ENCODE results near the gene SASH3.

The SASH3 gene

GRCh38 chrX:129755779-129756650, 23.7 kb upstream of the SASH3 start:
- H3K4me3 ChIP-seq (ENCODE audit: low read depth, low read length), result no peak overlapping the region
- peak; percentile 64 for DNase-seq (ENCODE audit: low read depth)
- TF ChIP-seq, protein P1, sequence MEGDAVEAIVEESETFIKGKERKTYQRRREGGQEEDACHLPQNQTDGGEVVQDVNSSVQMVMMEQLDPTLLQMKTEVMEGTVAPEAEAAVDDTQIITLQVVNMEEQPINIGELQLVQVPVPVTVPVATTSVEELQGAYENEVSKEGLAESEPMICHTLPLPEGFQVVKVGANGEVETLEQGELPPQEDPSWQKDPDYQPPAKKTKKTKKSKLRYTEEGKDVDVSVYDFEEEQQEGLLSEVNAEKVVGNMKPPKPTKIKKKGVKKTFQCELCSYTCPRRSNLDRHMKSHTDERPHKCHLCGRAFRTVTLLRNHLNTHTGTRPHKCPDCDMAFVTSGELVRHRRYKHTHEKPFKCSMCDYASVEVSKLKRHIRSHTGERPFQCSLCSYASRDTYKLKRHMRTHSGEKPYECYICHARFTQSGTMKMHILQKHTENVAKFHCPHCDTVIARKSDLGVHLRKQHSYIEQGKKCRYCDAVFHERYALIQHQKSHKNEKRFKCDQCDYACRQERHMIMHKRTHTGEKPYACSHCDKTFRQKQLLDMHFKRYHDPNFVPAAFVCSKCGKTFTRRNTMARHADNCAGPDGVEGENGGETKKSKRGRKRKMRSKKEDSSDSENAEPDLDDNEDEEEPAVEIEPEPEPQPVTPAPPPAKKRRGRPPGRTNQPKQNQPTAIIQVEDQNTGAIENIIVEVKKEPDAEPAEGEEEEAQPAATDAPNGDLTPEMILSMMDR (IDR thresholded peaks at IDR 0.05; ENCODE audit: low read depth, low read length), result peak; percentile 38
- TF ChIP-seq, protein P2, sequence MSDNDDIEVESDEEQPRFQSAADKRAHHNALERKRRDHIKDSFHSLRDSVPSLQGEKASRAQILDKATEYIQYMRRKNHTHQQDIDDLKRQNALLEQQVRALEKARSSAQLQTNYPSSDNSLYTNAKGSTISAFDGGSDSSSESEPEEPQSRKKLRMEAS (IDR thresholded peaks at IDR 0.05; ENCODE audit: low read depth, low read length), result no peak

- no peak overlapping the region for H3K4me3 ChIP-seq (ENCODE audit: low read depth, low read length)
- peak; percentile 51 for DNase-seq (ENCODE audit: low read depth)
- TF ChIP-seq POLR2A (IDR thresholded peaks at IDR 0.05; ENCODE audit: extremely low read depth, insufficient read length) (no peak), MYC (IDR thresholded peaks at IDR 0.05; ENCODE audit: low read depth, low read length) (no peak)
- TF ChIP-seq, protein P2 (IDR thresholded peaks at IDR 0.05; ENCODE audit: low read depth, low read length), result no peak
- TF ChIP-seq, protein P1 (IDR thresholded peaks at IDR 0.05; ENCODE audit: low read depth, low read length), result no peak
Observed at GRCh38 chrX:129759576-129760061, 20.1 kb upstream of the SASH3 start.

- H3K4me3 ChIP-seq (ENCODE audit: low read depth, low read length), result no peak overlapping the region
- DNase-seq (ENCODE audit: low read depth), result no peak
- TF ChIP-seq, protein P1 (IDR thresholded peaks at IDR 0.05; ENCODE audit: low read depth, low read length), result no peak
- TF ChIP-seq, protein P2 (IDR thresholded peaks at IDR 0.05; ENCODE audit: low read depth, low read length), result no peak
- TF ChIP-seq MYC (IDR thresholded peaks at IDR 0.05; ENCODE audit: low read depth, low read length) (no peak), POLR2A (IDR thresholded peaks at IDR 0.05; ENCODE audit: extremely low read depth, insufficient read length) (no peak)
Observed at GRCh38 chrX:129760155-129760554, 19.6 kb upstream of the SASH3 start.

DNA sequence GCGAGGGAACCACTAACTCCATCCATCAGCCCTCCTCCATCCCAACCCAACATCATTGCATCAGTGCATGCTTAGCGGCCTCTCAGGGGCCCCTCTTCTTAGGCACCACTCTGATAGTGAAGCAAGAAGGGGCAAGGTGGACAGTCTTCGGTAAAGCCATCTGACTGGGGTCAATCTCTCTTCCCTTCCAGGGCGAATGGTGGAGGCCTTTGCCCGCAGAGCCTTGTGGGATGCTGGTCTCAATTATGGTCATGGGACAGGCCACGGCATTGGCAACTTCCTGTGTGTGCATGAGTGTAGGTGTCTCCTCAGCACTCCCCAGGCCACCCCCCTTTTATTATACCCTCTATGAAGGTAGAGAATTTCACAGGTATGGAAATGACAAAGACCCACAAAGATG, 18.8 kb upstream of the SASH3 start:
- no peak overlapping the region for H3K4me3 ChIP-seq (ENCODE audit: low read depth, low read length)
- no peak for TF ChIP-seq MYC (IDR thresholded peaks at IDR 0.05; ENCODE audit: low read depth, low read length)
- TF ChIP-seq, protein P2 (IDR thresholded peaks at IDR 0.05; ENCODE audit: low read depth, low read length), result no peak
- TF ChIP-seq, protein P1 (IDR thresholded peaks at IDR 0.05; ENCODE audit: low read depth, low read length), result no peak
- TF ChIP-seq POLR2A (IDR thresholded peaks at IDR 0.05; ENCODE audit: extremely low read depth, insufficient read length), result no peak
- no peak for DNase-seq (ENCODE audit: low read depth)

GRCh38 chrX:129761596-129761995, 18.2 kb upstream of the SASH3 start:
- no peak overlapping the region for H3K4me3 ChIP-seq (ENCODE audit: low read depth, low read length)
- no peak for DNase-seq (ENCODE audit: low read depth)
- TF ChIP-seq, protein P2 (IDR thresholded peaks at IDR 0.05; ENCODE audit: low read depth, low read length), result no peak
- TF ChIP-seq POLR2A (IDR thresholded peaks at IDR 0.05; ENCODE audit: extremely low read depth, insufficient read length) (no peak), MYC (IDR thresholded peaks at IDR 0.05; ENCODE audit: low read depth, low read length) (no peak)
- TF ChIP-seq, protein P1 (IDR thresholded peaks at IDR 0.05; ENCODE audit: low read depth, low read length), result no peak
